WERI-Rb-1 (cell line): ENCODE measurements around the gene SAP30BP.

Experiments used
- DNase-seq: peaks from one replicate; pipeline ENCODE4 v3.0.0-alpha.2; 2020
- H3K27ac ChIP-seq: fragments of 250-450 bp; sonication (Bioruptor Pico); 2 replicates; pipeline ENCODE4 v1.5.1; 2020; ENCODE audit warnings: mild to moderate bottlenecking, moderate library complexity
- H3K27me3 ChIP-seq: fragments of 250-450 bp; sonication (Bioruptor Pico); 2 replicates; pipeline ENCODE4 v1.5.1; 2021; ENCODE audit warnings: mild to moderate bottlenecking, low read depth, moderate library complexity; ENCODE audit not compliant: insufficient read depth, severe bottlenecking
- H3K36me3 ChIP-seq: fragments of 250-450 bp; sonication (Bioruptor Pico); 2 replicates; pipeline ENCODE4 v1.5.1; 2020; ENCODE audit warnings: mild to moderate bottlenecking, moderate library complexity
- H3K4me3 ChIP-seq: 2 replicates; pipeline ENCODE4 v1.5.1; 2011; ENCODE audit warnings: low read depth, mild to moderate bottlenecking, control low read depth, low read length
- H3K9me3 ChIP-seq: fragments of 250-450 bp; sonication (Bioruptor Pico); 2 replicates; pipeline ENCODE4 v1.5.1; 2021; ENCODE audit warnings: mild to moderate bottlenecking, moderate library complexity; ENCODE audit not compliant: severe bottlenecking
- CTCF ChIP-seq: IDR thresholded peaks from 2 replicates; pipeline ENCODE4 v1.5.1; 2011; ENCODE audit warnings: low read depth, mild to moderate bottlenecking, control low read depth, inconsistent platforms, low read length

SAP30BP gene

GRCh38 chr17:75742337-75742736 is 75.2 kb downstream of the SAP30BP start:
- Histone ChIP-seq H3K27ac (no peak overlapping the region), H3K27me3 (no peaks in the 10 kb centered on the region), H3K9me3 (peaks cover 2% of the 10 kb centered on the region), H3K4me3 (no peak overlapping the region), H3K36me3 (no peaks in the 10 kb centered on the region)
- no peak for TF ChIP-seq CTCF
- DNase-seq = no peak

- H3K27ac ChIP-seq = no peak overlapping the region
- no peak overlapping the region for H3K4me3 ChIP-seq
- DNase-seq = no peak
- H3K27me3 ChIP-seq = no peaks in the 10 kb centered on the region
- TF ChIP-seq CTCF = no peak
- no peaks in the 10 kb centered on the region for H3K36me3 ChIP-seq
- peaks cover 2% of the 10 kb centered on the region for H3K9me3 ChIP-seq
Measured at GRCh38 chr17:75743625-75744206, 76.6 kb downstream of the SAP30BP start.

GRCh38 chr17:75748706-75749105 is 81.6 kb downstream of the SAP30BP start:
- DNase-seq = no peak
- Histone ChIP-seq H3K36me3 (no peaks in the 10 kb centered on the region), H3K4me3 (no peak overlapping the region), H3K27me3 (no peaks in the 10 kb centered on the region), H3K27ac (no peak overlapping the region), H3K9me3 (peaks cover 2% of the 10 kb centered on the region)
- no peak for TF ChIP-seq CTCF

- Histone ChIP-seq H3K9me3 (peaks cover 2% of the 10 kb centered on the region), H3K27ac (no peak overlapping the region), H3K27me3 (no peaks in the 10 kb centered on the region), H3K4me3 (no peak overlapping the region), H3K36me3 (no peaks in the 10 kb centered on the region)
- DNase-seq = peak; percentile 90
- peak; percentile 97 for TF ChIP-seq CTCF
Measured at GRCh38 chr17:75749545-75750389, 82.6 kb downstream of the SAP30BP start.

GRCh38 chr17:75750661-75751423 is 83.7 kb downstream of the SAP30BP start:
- no peak for TF ChIP-seq CTCF
- H3K27ac ChIP-seq = no peak overlapping the region

More at GRCh38 chr17:75750661-75751423, 83.7 kb downstream of the SAP30BP start:
- Histone ChIP-seq H3K9me3 (peaks cover 2% of the 10 kb centered on the region), H3K36me3 (no peaks in the 10 kb centered on the region), H3K27me3 (no peaks in the 10 kb centered on the region), H3K4me3 (no peak overlapping the region)
- no peak for DNase-seq
